HEK293 (cell line): ENCODE data around the gene DHRS3.

Experiments
- CTCF ChIA-PET: fragments of 350-600 bp; formaldehyde crosslinking; extraction: SDS; loops from one replicate; lab custom pipeline; 2021; ENCODE audit warnings: antibody characterized with exemption; lab: Yijun Ruan, JAX
- POLR2A ChIA-PET: fragments of 300-600 bp; formaldehyde crosslinking; extraction: SDS; loops from one replicate; lab custom pipeline; 2020; ENCODE audit warnings: antibody characterized with exemption, inconsistent platforms; lab: Yijun Ruan, JAX
- H3K27ac ChIP-seq: fragments of 200-500 bp; sonication (Bioruptor generic); 2 replicates; pipeline ENCODE4 v1.5.1; 2014; ENCODE audit warnings: low read depth, low read length, control low read depth, inconsistent platforms; ENCODE audit errors: extremely low read depth
- H3K36me3 ChIP-seq, 2 experiments: fragments of 200-500 bp in 1 of 2; sonication (Bioruptor generic) in 1 of 2; 1 replicate in 1 of 2; 2 replicates in 1 of 2; pipeline ENCODE4 v1.5.1; 2014 to 2017; ENCODE audit warnings: inconsistent platforms in 2 of 2, low read length in 2 of 2; ENCODE audit not compliant: control insufficient read depth in 2 of 2, insufficient read depth in 1 of 2
- H3K4me1 ChIP-seq: fragments of 200-500 bp; sonication (Bioruptor generic); 2 replicates; pipeline ENCODE4 v1.5.1; 2014; ENCODE audit warnings: mild to moderate bottlenecking, low read length, inconsistent platforms; ENCODE audit not compliant: control insufficient read depth, insufficient read depth
- H3K4me3 ChIP-seq: 2 replicates; pipeline ENCODE4 v1.5.1; 2011; ENCODE audit warnings: low read depth, mild to moderate bottlenecking, control low read depth, low read length, moderate library complexity
- H3K9me3 ChIP-seq: fragments of 200-500 bp; sonication (Bioruptor generic); 2 replicates; pipeline ENCODE4 v1.5.1; 2014; ENCODE audit warnings: low read depth, low read length, inconsistent platforms; ENCODE audit not compliant: control insufficient read depth, insufficient read depth
- HOXC10 ChIP-seq: sonication (generic); formaldehyde crosslinking; IDR thresholded peaks from 2 replicates; pipeline ENCODE4 v1.8.1; 2023; ENCODE audit warnings: mild to moderate bottlenecking, missing genetic modification reagents
- KLF1 ChIP-seq: fragments of 450-650 bp; formaldehyde crosslinking; IDR thresholded peaks from 2 replicates; pipeline ENCODE4 v1.5.1; 2016; ENCODE audit warnings: missing biosample characterization, missing genetic modification characterization
- MZF1 ChIP-seq: fragments of 450-650 bp; formaldehyde crosslinking; IDR thresholded peaks from 2 replicates; pipeline ENCODE4 v1.5.1; 2017; ENCODE audit warnings: missing biosample characterization, missing genetic modification characterization, borderline replicate concordance
- REST ChIP-seq: fragments of 450-650 bp; formaldehyde crosslinking; IDR thresholded peaks from 2 replicates; pipeline ENCODE4 v1.5.1; 2016; ENCODE audit warnings: missing biosample characterization, missing genetic modification characterization
- SCRT2 ChIP-seq: fragments of 450-650 bp; formaldehyde crosslinking; IDR thresholded peaks from 2 replicates; pipeline ENCODE4 v1.5.1; 2016; ENCODE audit warnings: missing biosample characterization, missing genetic modification characterization
- SP2 ChIP-seq: fragments of 450-650 bp; formaldehyde crosslinking; IDR thresholded peaks from 2 replicates; pipeline ENCODE4 v1.5.1; 2016; ENCODE audit warnings: missing biosample characterization, missing genetic modification characterization
- TRIM28 ChIP-seq: IDR thresholded peaks from 2 replicates; pipeline ENCODE4 v1.6.1; 2011; ENCODE audit warnings: low read length, control low read depth, borderline replicate concordance
- WT1 ChIP-seq: fragments of 450-650 bp; formaldehyde crosslinking; IDR thresholded peaks from 2 replicates; pipeline ENCODE4 v1.5.1; 2016; ENCODE audit warnings: missing biosample characterization, missing genetic modification characterization
- ZNF132 ChIP-seq: fragments of 450-650 bp; formaldehyde crosslinking; IDR thresholded peaks from 2 replicates; pipeline ENCODE4 v1.5.1; 2017; ENCODE audit warnings: missing biosample characterization, missing genetic modification characterization, borderline replicate concordance
- ZNF146 ChIP-seq: fragments of 450-650 bp; formaldehyde crosslinking; IDR thresholded peaks from 2 replicates; pipeline ENCODE4 v1.5.1; 2016; ENCODE audit warnings: missing biosample characterization, missing genetic modification characterization
- ZNF184 ChIP-seq: fragments of 450-650 bp; IDR thresholded peaks from 2 replicates; pipeline ENCODE4 v1.5.1; 2018; ENCODE audit warnings: missing biosample characterization, mild to moderate bottlenecking, missing genetic modification characterization
- ZNF23 ChIP-seq: fragments of 450-650 bp; formaldehyde crosslinking; IDR thresholded peaks from 2 replicates; pipeline ENCODE4 v1.5.1; 2016; ENCODE audit warnings: missing biosample characterization, missing genetic modification characterization, borderline replicate concordance
- ZNF292 ChIP-seq: fragments of 450-650 bp; formaldehyde crosslinking; IDR thresholded peaks from 2 replicates; pipeline ENCODE4 v1.5.1; 2016; ENCODE audit warnings: low read depth, missing biosample characterization, missing genetic modification characterization, borderline replicate concordance
- ZNF423 ChIP-seq: fragments of 450-650 bp; formaldehyde crosslinking; IDR thresholded peaks from 2 replicates; pipeline ENCODE4 v1.5.1; 2016; ENCODE audit warnings: missing biosample characterization, missing genetic modification characterization
- ZNF426 ChIP-seq: fragments of 450-650 bp; formaldehyde crosslinking; IDR thresholded peaks from 2 replicates; pipeline ENCODE4 v1.5.1; 2017; ENCODE audit warnings: missing biosample characterization, missing genetic modification characterization, mild to moderate bottlenecking, inconsistent platforms, moderate library complexity
- ZNF544 ChIP-seq: fragments of 450-650 bp; formaldehyde crosslinking; IDR thresholded peaks from 2 replicates; pipeline ENCODE4 v1.5.0; 2017; ENCODE audit warnings: missing biosample characterization, missing genetic modification characterization
- ZNF558 ChIP-seq: fragments of 450-650 bp; formaldehyde crosslinking; IDR thresholded peaks from 2 replicates; pipeline ENCODE4 v1.5.1; 2016; ENCODE audit warnings: missing biosample characterization, missing genetic modification characterization
- ZNF623 ChIP-seq: fragments of 450-650 bp; formaldehyde crosslinking; IDR thresholded peaks from 2 replicates; pipeline ENCODE4 v1.5.1; 2016; ENCODE audit warnings: missing biosample characterization, missing genetic modification characterization
- ZNF654 ChIP-seq: fragments of 450-650 bp; formaldehyde crosslinking; IDR thresholded peaks from 2 replicates; pipeline ENCODE4 v1.5.1; 2016; ENCODE audit warnings: low read depth, missing biosample characterization, missing genetic modification characterization
- ZNF670 ChIP-seq: fragments of 450-650 bp; formaldehyde crosslinking; IDR thresholded peaks from 2 replicates; pipeline ENCODE4 v1.5.1; 2016; ENCODE audit warnings: missing biosample characterization, missing genetic modification characterization, low read depth
- TF ChIP-seq, protein P1 (sequence below): fragments of 450-650 bp; formaldehyde crosslinking; IDR thresholded peaks from 2 replicates; pipeline ENCODE4 v1.5.1; 2016; ENCODE audit warnings: missing biosample characterization, missing genetic modification characterization
- TF ChIP-seq, protein P2 (sequence below): fragments of 450-650 bp; formaldehyde crosslinking; IDR thresholded peaks from 2 replicates; pipeline ENCODE4 v1.5.1; 2017; ENCODE audit warnings: missing biosample characterization, missing genetic modification characterization

Gene DHRS3

GRCh38 chr1:12654657-12655056 lies 36.6 kb upstream of the DHRS3 start:
- ChIA-PET CTCF (no interaction called here), POLR2A (no interaction called here)
- H3K4me3 ChIP-seq, result no peak overlapping the region
- no peaks in the 10 kb centered on the region for H3K9me3 ChIP-seq
- no peak for TF ChIP-seq ZNF670 (tag by site-specific recombination)
- TF ChIP-seq ZNF426 (tag by site-specific recombination), result no peak
- TF ChIP-seq SP2 (tag by site-specific recombination), result no peak
- no peak for TF ChIP-seq WT1 (tag by site-specific recombination)
- TF ChIP-seq ZNF623, result no peak
- TF ChIP-seq ZNF654 (tag by site-specific recombination), result no peak
- TF ChIP-seq MZF1 (tag by site-specific recombination), result no peak
- no peak for TF ChIP-seq HOXC10 (CRISPR knock-in tag)
- TF ChIP-seq ZNF292, result no peak
- TF ChIP-seq KLF1 (tag by site-specific recombination), result no peak
- TF ChIP-seq ZNF558 (tag by site-specific recombination), result no peak
- no peak for TF ChIP-seq ZNF132 (tag by site-specific recombination)
- no peak for TF ChIP-seq REST
- TF ChIP-seq, protein P1, sequence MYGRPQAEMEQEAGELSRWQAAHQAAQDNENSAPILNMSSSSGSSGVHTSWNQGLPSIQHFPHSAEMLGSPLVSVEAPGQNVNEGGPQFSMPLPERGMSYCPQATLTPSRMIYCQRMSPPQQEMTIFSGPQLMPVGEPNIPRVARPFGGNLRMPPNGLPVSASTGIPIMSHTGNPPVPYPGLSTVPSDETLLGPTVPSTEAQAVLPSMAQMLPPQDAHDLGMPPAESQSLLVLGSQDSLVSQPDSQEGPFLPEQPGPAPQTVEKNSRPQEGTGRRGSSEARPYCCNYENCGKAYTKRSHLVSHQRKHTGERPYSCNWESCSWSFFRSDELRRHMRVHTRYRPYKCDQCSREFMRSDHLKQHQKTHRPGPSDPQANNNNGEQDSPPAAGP (tag by site-specific recombination), result no peak
- TF ChIP-seq, protein P2, sequence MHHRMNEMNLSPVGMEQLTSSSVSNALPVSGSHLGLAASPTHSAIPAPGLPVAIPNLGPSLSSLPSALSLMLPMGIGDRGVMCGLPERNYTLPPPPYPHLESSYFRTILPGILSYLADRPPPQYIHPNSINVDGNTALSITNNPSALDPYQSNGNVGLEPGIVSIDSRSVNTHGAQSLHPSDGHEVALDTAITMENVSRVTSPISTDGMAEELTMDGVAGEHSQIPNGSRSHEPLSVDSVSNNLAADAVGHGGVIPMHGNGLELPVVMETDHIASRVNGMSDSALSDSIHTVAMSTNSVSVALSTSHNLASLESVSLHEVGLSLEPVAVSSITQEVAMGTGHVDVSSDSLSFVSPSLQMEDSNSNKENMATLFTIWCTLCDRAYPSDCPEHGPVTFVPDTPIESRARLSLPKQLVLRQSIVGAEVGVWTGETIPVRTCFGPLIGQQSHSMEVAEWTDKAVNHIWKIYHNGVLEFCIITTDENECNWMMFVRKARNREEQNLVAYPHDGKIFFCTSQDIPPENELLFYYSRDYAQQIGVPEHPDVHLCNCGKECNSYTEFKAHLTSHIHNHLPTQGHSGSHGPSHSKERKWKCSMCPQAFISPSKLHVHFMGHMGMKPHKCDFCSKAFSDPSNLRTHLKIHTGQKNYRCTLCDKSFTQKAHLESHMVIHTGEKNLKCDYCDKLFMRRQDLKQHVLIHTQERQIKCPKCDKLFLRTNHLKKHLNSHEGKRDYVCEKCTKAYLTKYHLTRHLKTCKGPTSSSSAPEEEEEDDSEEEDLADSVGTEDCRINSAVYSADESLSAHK (tag by site-specific recombination), result no peak
- no peak for TF ChIP-seq ZNF23 (tag by site-specific recombination)
- no peak for TF ChIP-seq SCRT2 (tag by site-specific recombination)
- no peak for TF ChIP-seq ZNF423 (tag by site-specific recombination)
- no peak for TF ChIP-seq ZNF184 (tag by site-specific recombination)
- TF ChIP-seq ZNF544 (tag by site-specific recombination), result no peak
- H3K4me1 ChIP-seq, result 0 out of 2 replicates have a peak, but pooled peaks cover 2% of the 10 kb centered on the region
- H3K27ac ChIP-seq, result no peak overlapping the region
- no peaks in the 10 kb centered on the region for H3K36me3 ChIP-seq

GRCh38 chr1:12654004-12654567 lies 36.1 kb upstream of the DHRS3 start:
- H3K4me3 ChIP-seq, result no peak overlapping the region
- CTCF ChIA-PET, result interaction anchor here (0.6 kb wide), 1 partner anchor 382 kb away, joined by 3 read pairs; no protein-coding TSS in a partner anchor
- H3K4me1 ChIP-seq, result 0 out of 2 replicates have a peak, but pooled peaks cover 2% of the 10 kb centered on the region
- H3K9me3 ChIP-seq, result no peaks in the 10 kb centered on the region
- H3K27ac ChIP-seq, result no peak overlapping the region
- no peaks in the 10 kb centered on the region for H3K36me3 ChIP-seq
- TF ChIP-seq ZNF146 (tag by site-specific recombination), result no peak
- TF ChIP-seq TRIM28, result peak; percentile 84; the same call in 1 of the 2 replicates
- TF ChIP-seq, all 188 proteins: peak for 1
- POLR2A ChIA-PET, result no interaction called here
